WTC11 (cell line): ENCODE data around the gene PAIP2B. TPM values are rescaled to one million over a fixed set of nuclear protein-coding genes. Genes with fewer than 3 reads are reported as not detected.

Experiments
- ATAC-seq: fragments of 200-7000 bp; cut with Tn5 transposase; 2 replicates; pipeline ENCODE4 v1.10.0; 2021; ENCODE audit warnings: mild to moderate bottlenecking, moderate library complexity
- CTCF ChIA-PET: fragments of 300-600 bp; sonication (Branson Sonifier 250); formaldehyde crosslinking; loops from one replicate; lab custom pipeline; 2021; ENCODE audit warnings: antibody characterized with exemption; lab: Charles Lee
- POLR2A ChIA-PET: fragments of 350-600 bp; sonication (Branson Sonifier 250); formaldehyde crosslinking; loops from one replicate; lab custom pipeline; 2021; ENCODE audit warnings: antibody characterized with exemption; lab: Charles Lee
- DNase-seq: peaks from one replicate; pipeline ENCODE4 v3.0.0; 2021; ENCODE audit warnings: low spot score
- H3K27ac Mint-ChIP-seq: 2 replicates; pipeline ENCODE4 v1.8.0; 2021; ENCODE audit warnings: mixed read lengths
- H3K27me3 Mint-ChIP-seq: 2 replicates; pipeline ENCODE4 v1.8.0; 2021; ENCODE audit warnings: low read depth, mild to moderate bottlenecking, moderate library complexity, mixed read lengths
- H3K36me3 Mint-ChIP-seq: 2 replicates; pipeline ENCODE4 v1.8.0; 2021; ENCODE audit warnings: mixed read lengths
- H3K4me1 Mint-ChIP-seq: 2 replicates; pipeline ENCODE4 v1.8.0; 2022; ENCODE audit warnings: mixed read lengths
- H3K4me3 Mint-ChIP-seq: 2 replicates; pipeline ENCODE4 v1.8.0; 2021; ENCODE audit warnings: mild to moderate bottlenecking, moderate library complexity, mixed read lengths
- H3K9me3 Mint-ChIP-seq: 2 replicates; pipeline ENCODE4 v1.8.0; 2021; ENCODE audit warnings: mixed read lengths
- ATF1 ChIP-seq: sonication (generic); formaldehyde crosslinking; IDR thresholded peaks from 2 replicates; pipeline ENCODE4 v1.8.1; 2023; ENCODE audit warnings: mild to moderate bottlenecking, moderate library complexity, missing genetic modification reagents
- CBFB ChIP-seq: sonication (generic); formaldehyde crosslinking; IDR thresholded peaks from 2 replicates; pipeline ENCODE4 v1.8.1; 2022; ENCODE audit warnings: mild to moderate bottlenecking, low read depth, missing genetic modification reagents
- CREB1 ChIP-seq: sonication (generic); formaldehyde crosslinking; IDR thresholded peaks from 2 replicates; pipeline ENCODE4 v1.8.0; 2023; ENCODE audit warnings: mild to moderate bottlenecking, missing genetic modification reagents
- ELF4 ChIP-seq: sonication (generic); formaldehyde crosslinking; IDR thresholded peaks from 2 replicates; pipeline ENCODE4 v1.8.1; 2022; ENCODE audit warnings: low read depth, mild to moderate bottlenecking, moderate library complexity, missing genetic modification reagents
- GRHL2 ChIP-seq: fragments of 250-450 bp; sonication (Bioruptor Pico); IDR thresholded peaks from 2 replicates; pipeline ENCODE4 v1.8.0; 2022; ENCODE audit warnings: mild to moderate bottlenecking, moderate library complexity; ENCODE audit not compliant: insufficient replicate concordance, severe bottlenecking
- IRF2 ChIP-seq: sonication (generic); formaldehyde crosslinking; IDR thresholded peaks from 2 replicates; pipeline ENCODE4 v1.8.0; 2022; ENCODE audit warnings: low read depth, missing genetic modification reagents, borderline replicate concordance
- MYBL2 ChIP-seq: sonication (generic); formaldehyde crosslinking; IDR thresholded peaks from 2 replicates; pipeline ENCODE4 v1.8.1; 2023; ENCODE audit warnings: mild to moderate bottlenecking, moderate library complexity, missing genetic modification reagents
- NR3C1 ChIP-seq: sonication (generic); formaldehyde crosslinking; conservative IDR thresholded peaks from 2 replicates; pipeline ENCODE4 v1.8.1; 2023; ENCODE audit warnings: low read depth, mild to moderate bottlenecking, missing genetic modification reagents
- TCF7 ChIP-seq: sonication (generic); formaldehyde crosslinking; IDR thresholded peaks from 2 replicates; pipeline ENCODE4 v1.8.0; 2022; ENCODE audit warnings: mild to moderate bottlenecking, low read depth, missing genetic modification reagents, moderate library complexity
- ZNF317 ChIP-seq: sonication (generic); formaldehyde crosslinking; IDR thresholded peaks from 2 replicates; pipeline ENCODE4 v1.8.1; 2023; ENCODE audit warnings: low read depth, mild to moderate bottlenecking, moderate library complexity, missing genetic modification reagents, borderline replicate concordance
- ZNF423 ChIP-seq: fragments of 250-450 bp; sonication (Bioruptor Pico); IDR thresholded peaks from 2 replicates; pipeline ENCODE4 v2.1.2; 2022; ENCODE audit warnings: mild to moderate bottlenecking, moderate library complexity
- total RNA-seq: library from RNA; stranded (reverse); gene quantifications from 3 replicates; pipeline ENCODE4 v1.2.3, GENCODE V29; 2021
- TF ChIP-seq, protein P1 (sequence below): sonication (generic); formaldehyde crosslinking; IDR thresholded peaks from 2 replicates; pipeline ENCODE4 v1.8.0; 2023; ENCODE audit warnings: mild to moderate bottlenecking, missing genetic modification reagents
- TF ChIP-seq, protein P2 (sequence below): sonication (generic); formaldehyde crosslinking; IDR thresholded peaks from 2 replicates; pipeline ENCODE4 v1.8.1; 2022; ENCODE audit warnings: low read depth, mild to moderate bottlenecking, moderate library complexity, missing genetic modification reagents, borderline replicate concordance
- TF ChIP-seq, protein P3 (sequence below): fragments of 250-450 bp; sonication (Bioruptor Pico); IDR thresholded peaks from 2 replicates; pipeline ENCODE4 v2.1.2; 2022; ENCODE audit warnings: mild to moderate bottlenecking, moderate library complexity
- TF ChIP-seq, protein P4 (sequence below): sonication (generic); formaldehyde crosslinking; IDR thresholded peaks from 2 replicates; pipeline ENCODE4 v1.8.1; 2022; ENCODE audit warnings: low read depth, missing genetic modification reagents, borderline replicate concordance
- TF ChIP-seq, protein P5 (sequence below): fragments of 200-600 bp; IDR thresholded peaks from 2 replicates; pipeline ENCODE4 v1.8.0; 2022; ENCODE audit warnings: antibody characterized with exemption
- TF ChIP-seq, protein P6 (sequence below): fragments of 250-450 bp; sonication (Bioruptor Pico); IDR thresholded peaks from 2 replicates; pipeline ENCODE4 v1.8.0; 2021; ENCODE audit warnings: mild to moderate bottlenecking

The PAIP2B gene
- total RNA-seq, 1 experiment from 2014 or later = 19.3 TPM

DNA sequence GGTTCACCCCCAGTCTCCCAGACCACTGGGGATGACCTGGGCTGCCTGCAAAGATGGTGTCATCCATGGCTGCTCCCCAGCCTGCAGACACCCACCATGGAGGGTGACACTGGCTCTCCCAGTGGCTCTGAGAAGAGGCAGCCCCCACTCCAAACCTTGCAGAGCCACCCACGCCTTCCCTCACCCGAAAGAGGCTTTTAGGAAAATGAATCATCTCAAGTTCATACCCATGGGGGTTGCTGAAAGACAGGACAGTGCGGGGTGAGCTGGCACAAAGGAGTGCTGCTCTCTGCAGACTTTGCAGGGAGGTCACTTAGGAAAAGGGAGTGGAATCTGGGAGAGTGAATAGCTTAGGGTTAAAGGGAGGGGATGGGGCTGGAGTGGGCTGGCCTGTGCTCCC lies 60.1 kb downstream of the PAIP2B start:
- no peak for DNase-seq
- ChIA-PET CTCF (interaction anchor here (0.5 to 1.8 kb wide), 2 partner anchors 10 to 18 kb away, joined by 3 to 7 read pairs; no protein-coding TSS in a partner anchor), POLR2A (no interaction called here)
- Mint-ChIP-seq H3K4me3 (no peak overlapping the region), H3K27ac (no peak overlapping the region), H3K36me3 (no peaks in the 10 kb centered on the region), H3K27me3 (no peaks in the 10 kb centered on the region; the same call in 1 of the 2 replicates), H3K9me3 (0 out of 2 replicates have a peak, but pooled peaks cover 3% of the 10 kb centered on the region), H3K4me1 (peaks cover 13% of the 10 kb centered on the region)
- TF ChIP-seq TCF7 (CRISPR knock-in tag) (no peak), GRHL2 (CRISPR knock-in tag) (no peak), MYBL2 (CRISPR knock-in tag) (no peak), NR3C1 (CRISPR knock-in tag) (no peak), ELF4 (CRISPR knock-in tag) (no peak), ZNF317 (CRISPR knock-in tag) (no peak), ATF1 (CRISPR knock-in tag) (no peak), CREB1 (CRISPR knock-in tag) (no peak), CBFB (no peak), IRF2 (CRISPR knock-in tag) (no peak), ZNF423 (no peak)
- TF ChIP-seq, protein P1, sequence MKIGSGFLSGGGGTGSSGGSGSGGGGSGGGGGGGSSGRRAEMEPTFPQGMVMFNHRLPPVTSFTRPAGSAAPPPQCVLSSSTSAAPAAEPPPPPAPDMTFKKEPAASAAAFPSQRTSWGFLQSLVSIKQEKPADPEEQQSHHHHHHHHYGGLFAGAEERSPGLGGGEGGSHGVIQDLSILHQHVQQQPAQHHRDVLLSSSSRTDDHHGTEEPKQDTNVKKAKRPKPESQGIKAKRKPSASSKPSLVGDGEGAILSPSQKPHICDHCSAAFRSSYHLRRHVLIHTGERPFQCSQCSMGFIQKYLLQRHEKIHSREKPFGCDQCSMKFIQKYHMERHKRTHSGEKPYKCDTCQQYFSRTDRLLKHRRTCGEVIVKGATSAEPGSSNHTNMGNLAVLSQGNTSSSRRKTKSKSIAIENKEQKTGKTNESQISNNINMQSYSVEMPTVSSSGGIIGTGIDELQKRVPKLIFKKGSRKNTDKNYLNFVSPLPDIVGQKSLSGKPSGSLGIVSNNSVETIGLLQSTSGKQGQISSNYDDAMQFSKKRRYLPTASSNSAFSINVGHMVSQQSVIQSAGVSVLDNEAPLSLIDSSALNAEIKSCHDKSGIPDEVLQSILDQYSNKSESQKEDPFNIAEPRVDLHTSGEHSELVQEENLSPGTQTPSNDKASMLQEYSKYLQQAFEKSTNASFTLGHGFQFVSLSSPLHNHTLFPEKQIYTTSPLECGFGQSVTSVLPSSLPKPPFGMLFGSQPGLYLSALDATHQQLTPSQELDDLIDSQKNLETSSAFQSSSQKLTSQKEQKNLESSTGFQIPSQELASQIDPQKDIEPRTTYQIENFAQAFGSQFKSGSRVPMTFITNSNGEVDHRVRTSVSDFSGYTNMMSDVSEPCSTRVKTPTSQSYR (CRISPR knock-in tag) = no peak
- TF ChIP-seq, protein P2, sequence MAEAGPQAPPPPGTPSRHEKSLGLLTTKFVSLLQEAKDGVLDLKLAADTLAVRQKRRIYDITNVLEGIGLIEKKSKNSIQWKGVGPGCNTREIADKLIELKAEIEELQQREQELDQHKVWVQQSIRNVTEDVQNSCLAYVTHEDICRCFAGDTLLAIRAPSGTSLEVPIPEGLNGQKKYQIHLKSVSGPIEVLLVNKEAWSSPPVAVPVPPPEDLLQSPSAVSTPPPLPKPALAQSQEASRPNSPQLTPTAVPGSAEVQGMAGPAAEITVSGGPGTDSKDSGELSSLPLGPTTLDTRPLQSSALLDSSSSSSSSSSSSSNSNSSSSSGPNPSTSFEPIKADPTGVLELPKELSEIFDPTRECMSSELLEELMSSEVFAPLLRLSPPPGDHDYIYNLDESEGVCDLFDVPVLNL (CRISPR knock-in tag) = no peak
- TF ChIP-seq, protein P3, sequence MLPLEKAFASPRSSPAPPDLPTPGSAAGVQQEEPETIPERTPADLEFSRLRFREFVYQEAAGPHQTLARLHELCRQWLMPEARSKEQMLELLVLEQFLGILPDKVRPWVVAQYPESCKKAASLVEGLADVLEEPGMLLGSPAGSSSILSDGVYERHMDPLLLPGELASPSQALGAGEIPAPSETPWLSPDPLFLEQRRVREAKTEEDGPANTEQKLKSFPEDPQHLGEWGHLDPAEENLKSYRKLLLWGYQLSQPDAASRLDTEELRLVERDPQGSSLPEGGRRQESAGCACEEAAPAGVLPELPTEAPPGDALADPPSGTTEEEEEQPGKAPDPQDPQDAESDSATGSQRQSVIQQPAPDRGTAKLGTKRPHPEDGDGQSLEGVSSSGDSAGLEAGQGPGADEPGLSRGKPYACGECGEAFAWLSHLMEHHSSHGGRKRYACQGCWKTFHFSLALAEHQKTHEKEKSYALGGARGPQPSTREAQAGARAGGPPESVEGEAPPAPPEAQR (CRISPR knock-in tag) = no peak
- TF ChIP-seq, protein P4, sequence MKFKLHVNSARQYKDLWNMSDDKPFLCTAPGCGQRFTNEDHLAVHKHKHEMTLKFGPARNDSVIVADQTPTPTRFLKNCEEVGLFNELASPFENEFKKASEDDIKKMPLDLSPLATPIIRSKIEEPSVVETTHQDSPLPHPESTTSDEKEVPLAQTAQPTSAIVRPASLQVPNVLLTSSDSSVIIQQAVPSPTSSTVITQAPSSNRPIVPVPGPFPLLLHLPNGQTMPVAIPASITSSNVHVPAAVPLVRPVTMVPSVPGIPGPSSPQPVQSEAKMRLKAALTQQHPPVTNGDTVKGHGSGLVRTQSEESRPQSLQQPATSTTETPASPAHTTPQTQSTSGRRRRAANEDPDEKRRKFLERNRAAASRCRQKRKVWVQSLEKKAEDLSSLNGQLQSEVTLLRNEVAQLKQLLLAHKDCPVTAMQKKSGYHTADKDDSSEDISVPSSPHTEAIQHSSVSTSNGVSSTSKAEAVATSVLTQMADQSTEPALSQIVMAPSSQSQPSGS (CRISPR knock-in tag) = no peak
- no peak for ATAC-seq

DNA sequence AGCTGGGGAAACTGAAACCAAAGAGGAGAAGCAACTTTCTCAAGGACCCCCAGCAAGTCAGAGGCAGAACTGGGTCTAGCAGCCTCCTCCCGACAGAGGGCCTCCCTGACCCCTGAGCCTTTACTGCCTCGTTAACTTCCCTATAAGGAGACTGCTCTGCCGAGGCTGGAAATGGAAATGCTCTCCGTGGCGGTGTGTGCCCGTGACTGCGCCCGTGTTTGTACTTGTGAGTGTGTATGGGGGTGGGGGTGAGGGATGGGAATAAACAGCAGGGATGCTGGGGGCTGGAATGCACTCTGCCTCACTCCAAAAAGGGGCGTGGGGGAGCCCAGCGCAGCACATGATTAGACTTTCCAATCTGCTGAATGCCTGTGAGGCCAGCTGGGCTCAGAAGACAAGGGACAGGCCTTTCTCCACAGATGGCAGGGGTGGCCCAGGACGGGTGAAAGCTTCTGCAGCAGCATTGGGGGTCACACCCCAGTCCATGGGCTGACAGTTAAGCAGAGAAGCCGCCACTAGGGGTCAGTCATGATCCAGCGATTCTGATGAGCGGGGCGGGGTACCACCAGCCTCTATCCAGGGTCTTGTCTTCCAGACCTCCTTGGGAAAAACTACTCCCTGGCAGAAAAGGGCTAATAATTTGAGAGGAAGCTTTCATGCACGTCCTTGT lies 69.6 kb downstream of the PAIP2B start:
- Mint-ChIP-seq H3K4me3 (peak overlapping the region; percentile 13; the same call in 1 of the 2 replicates), H3K4me1 (peaks cover 14% of the 10 kb centered on the region), H3K9me3 (no peaks in the 10 kb centered on the region), H3K27me3 (no peaks in the 10 kb centered on the region; the same call in 1 of the 2 replicates), H3K36me3 (no peaks in the 10 kb centered on the region)
- DNase-seq (peak; percentile 91), ATAC-seq (peak; percentile 89)
- CTCF ChIA-PET = interaction anchor here (0.5 to 3.2 kb wide), 36 partner anchors 9 to 353 kb away, joined by 3 to 35 read pairs (median 4); partner anchors contain the start of genes MCEE, NAGK, PAIP2B and ZNF638
- POLR2A ChIA-PET = no interaction called here
- TF ChIP-seq, protein P5, sequence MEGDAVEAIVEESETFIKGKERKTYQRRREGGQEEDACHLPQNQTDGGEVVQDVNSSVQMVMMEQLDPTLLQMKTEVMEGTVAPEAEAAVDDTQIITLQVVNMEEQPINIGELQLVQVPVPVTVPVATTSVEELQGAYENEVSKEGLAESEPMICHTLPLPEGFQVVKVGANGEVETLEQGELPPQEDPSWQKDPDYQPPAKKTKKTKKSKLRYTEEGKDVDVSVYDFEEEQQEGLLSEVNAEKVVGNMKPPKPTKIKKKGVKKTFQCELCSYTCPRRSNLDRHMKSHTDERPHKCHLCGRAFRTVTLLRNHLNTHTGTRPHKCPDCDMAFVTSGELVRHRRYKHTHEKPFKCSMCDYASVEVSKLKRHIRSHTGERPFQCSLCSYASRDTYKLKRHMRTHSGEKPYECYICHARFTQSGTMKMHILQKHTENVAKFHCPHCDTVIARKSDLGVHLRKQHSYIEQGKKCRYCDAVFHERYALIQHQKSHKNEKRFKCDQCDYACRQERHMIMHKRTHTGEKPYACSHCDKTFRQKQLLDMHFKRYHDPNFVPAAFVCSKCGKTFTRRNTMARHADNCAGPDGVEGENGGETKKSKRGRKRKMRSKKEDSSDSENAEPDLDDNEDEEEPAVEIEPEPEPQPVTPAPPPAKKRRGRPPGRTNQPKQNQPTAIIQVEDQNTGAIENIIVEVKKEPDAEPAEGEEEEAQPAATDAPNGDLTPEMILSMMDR = peak; percentile 90
- TF ChIP-seq, protein P6, sequence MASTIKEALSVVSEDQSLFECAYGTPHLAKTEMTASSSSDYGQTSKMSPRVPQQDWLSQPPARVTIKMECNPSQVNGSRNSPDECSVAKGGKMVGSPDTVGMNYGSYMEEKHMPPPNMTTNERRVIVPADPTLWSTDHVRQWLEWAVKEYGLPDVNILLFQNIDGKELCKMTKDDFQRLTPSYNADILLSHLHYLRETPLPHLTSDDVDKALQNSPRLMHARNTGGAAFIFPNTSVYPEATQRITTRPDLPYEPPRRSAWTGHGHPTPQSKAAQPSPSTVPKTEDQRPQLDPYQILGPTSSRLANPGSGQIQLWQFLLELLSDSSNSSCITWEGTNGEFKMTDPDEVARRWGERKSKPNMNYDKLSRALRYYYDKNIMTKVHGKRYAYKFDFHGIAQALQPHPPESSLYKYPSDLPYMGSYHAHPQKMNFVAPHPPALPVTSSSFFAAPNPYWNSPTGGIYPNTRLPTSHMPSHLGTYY = no peak
- TF ChIP-seq, all 79 proteins: peak for 1
- no peak overlapping the region for H3K27ac Mint-ChIP-seq
